Pancreas (tissue), 10 donors: ENCODE data around the gene DLL3. TPM values are rescaled to one million over a fixed set of nuclear protein-coding genes. Genes with fewer than 3 reads are reported as not detected.

Experiments used
- ATAC-seq, 4 donors: fragments of 200-7000 bp; cut with Tn5 transposase; one replicate each; pipeline versions ENCODE4 v1.8.0 to v1.9.1; 2020; ENCODE audit warnings: mild to moderate bottlenecking in 4 of 4, moderate library complexity in 4 of 4
- DNase-seq, 6 donors: peaks; one replicate each; pipeline ENCODE4 v3.0.0-alpha.2; 2020
- FAIRE-seq: peaks from 2 replicates; lab custom pipeline; 2012; peaks lifted over from hg19 to GRCh38; lab: Jason Lieb, UNC
- H3K27ac ChIP-seq, 4 donors: fragments of 200-600 bp; sonication (generic); 1 replicate in 3 of 4; 2 replicates in 1 of 4; pipeline versions ENCODE4 v1.5.0 to v1.8.0; 2020
- H3K27me3 ChIP-seq, 4 donors: fragments of 200-600 bp; one replicate each; pipeline ENCODE4 v1.8.0; 2021
- H3K36me3 ChIP-seq, 3 donors: fragments of 200-600 bp; sonication (generic) in 1 of 3; one replicate each; pipeline versions ENCODE4 v1.5.0 to v1.8.0; 2020 to 2021
- H3K4me1 ChIP-seq, 3 donors: fragments of 200-600 bp; one replicate each; pipeline ENCODE4 v1.8.0; 2021
- H3K4me3 ChIP-seq, 4 donors: fragments of 200-600 bp; sonication (generic) in 2 of 4; one replicate each; pipeline versions ENCODE4 v1.5.0 to v1.8.0; 2020 to 2021
- H3K9me3 ChIP-seq, 4 donors: fragments of 200-600 bp; one replicate each; pipeline ENCODE4 v1.8.0; 2021
- WGBS, 2 donors: extraction: QIAGEN DNeasy Blood & Tissue Kit; methylation state at CpG; one replicate each; pipeline ENCODE4 v1.1.7; 2013; 5-methylcytosine and 5-hydroxymethylcytosine counted together
- intact Hi-C, 3 donors: fragments of 100-400 bp; cut with DNase I; formaldehyde crosslinking; loops; one replicate each; pipeline versions ENCODE4 v1.11.1 to v1.14.2; 2022
- polyA plus RNA-seq, 2 donors: library from polyadenylated mRNA; stranded (reverse); fragments of 200-250 nt; gene quantifications; one replicate each; pipeline ENCODE4 v1.2.3, GENCODE V29; 2013
- total RNA-seq, 6 donors: library from RNA; stranded (reverse); fragmentation: NEBNext Ultra II Directional in 4 of 6; extraction: Animal tissue kit (Norgen Biotek cat#: 25700) in 4 of 6; gene quantifications; one replicate each; pipeline versions ENCODE4 v1.2.1 to v1.2.4, GENCODE V29; 2021 to 2023
- TF ChIP-seq, protein P1 (sequence below), 4 donors: fragments of 200-600 bp; sonication (generic) in 3 of 4; IDR thresholded peaks; one replicate each; pipeline versions ENCODE4 v1.5.0 to v1.8.0; 2021; ENCODE audit warnings: antibody characterized with exemption in 4 of 4
- donor health status: healthy with polysubstance abuse.
- donor health status: DM: no; HTN: no; CAD: no; lungs with moderate emphysema.
- donor health status: DM: no; HTN: no; CAD: no.
- donor health status: control.
- donor health status: control.
- donor health status: Bipolar disorder and iron deficiency.
- donor health status: DM: yes; HTN: yes; CAD: no.
- donor health status: DM: no; HTN: no; CAD: no.
- donor health status: DM: no; HTN: no; CAD: no.
- donor health status: DM: yes; HTN: yes; CAD: no.

The DLL3 gene
- total and polyA plus RNA-seq, 8 donors: 0.13 to 0.14 TPM; not detected in 6

DNA sequence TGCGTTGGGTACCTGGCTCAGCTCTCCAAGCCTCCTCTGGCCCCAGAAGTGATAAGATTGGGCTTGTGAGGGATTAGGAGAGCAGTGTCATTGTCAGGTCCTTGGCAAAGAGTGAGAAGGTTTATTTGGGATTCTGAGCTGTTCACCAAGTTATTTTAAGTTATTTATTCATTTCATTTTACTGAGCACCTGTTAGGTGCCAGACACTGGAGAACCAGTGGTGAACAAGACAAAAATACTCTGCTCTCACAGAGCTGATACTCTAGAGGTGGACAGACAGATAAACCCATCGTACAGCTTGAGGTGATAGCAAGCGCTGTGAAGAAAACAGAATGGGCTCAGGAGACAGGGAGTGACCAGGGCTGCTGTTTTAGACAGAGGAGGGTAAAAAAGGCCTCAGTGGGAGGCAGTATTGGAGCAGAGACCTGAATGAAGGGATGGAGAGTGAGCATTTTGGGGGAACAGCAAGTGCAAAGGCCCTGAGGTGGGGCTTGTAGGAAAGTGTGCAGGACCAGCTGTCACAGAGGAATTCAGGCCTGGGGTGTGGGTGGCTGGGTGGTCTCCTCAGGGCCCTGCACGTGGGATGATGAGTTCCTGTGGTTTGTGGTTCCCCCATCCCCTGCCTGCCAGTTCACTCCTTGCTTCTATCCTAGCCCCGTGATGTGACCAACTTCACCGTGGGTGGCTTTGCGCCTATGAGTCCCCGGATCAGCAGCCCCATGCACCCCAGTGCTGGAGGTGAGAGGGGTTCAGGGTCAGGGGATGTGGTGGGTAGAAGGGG is 26.8 kb upstream of the DLL3 start:
- no peak for ATAC-seq
- no peak overlapping the region for H3K4me3 ChIP-seq
- 89 to 90% methylated on average over 7 to 8 of the region's 8 CpGs for WGBS, 2 donors
- no peaks in the 10 kb centered on the region for H3K9me3 ChIP-seq
- TF ChIP-seq, protein P1, sequence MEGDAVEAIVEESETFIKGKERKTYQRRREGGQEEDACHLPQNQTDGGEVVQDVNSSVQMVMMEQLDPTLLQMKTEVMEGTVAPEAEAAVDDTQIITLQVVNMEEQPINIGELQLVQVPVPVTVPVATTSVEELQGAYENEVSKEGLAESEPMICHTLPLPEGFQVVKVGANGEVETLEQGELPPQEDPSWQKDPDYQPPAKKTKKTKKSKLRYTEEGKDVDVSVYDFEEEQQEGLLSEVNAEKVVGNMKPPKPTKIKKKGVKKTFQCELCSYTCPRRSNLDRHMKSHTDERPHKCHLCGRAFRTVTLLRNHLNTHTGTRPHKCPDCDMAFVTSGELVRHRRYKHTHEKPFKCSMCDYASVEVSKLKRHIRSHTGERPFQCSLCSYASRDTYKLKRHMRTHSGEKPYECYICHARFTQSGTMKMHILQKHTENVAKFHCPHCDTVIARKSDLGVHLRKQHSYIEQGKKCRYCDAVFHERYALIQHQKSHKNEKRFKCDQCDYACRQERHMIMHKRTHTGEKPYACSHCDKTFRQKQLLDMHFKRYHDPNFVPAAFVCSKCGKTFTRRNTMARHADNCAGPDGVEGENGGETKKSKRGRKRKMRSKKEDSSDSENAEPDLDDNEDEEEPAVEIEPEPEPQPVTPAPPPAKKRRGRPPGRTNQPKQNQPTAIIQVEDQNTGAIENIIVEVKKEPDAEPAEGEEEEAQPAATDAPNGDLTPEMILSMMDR (IDR thresholded peaks at IDR 0.05): no peak
- no peak for DNase-seq
- H3K27ac ChIP-seq: no peak overlapping the region
- intact Hi-C loops: no loop called here
- H3K36me3 ChIP-seq: peaks cover 4 to 84% (median 69%) of the 10 kb centered on the region in 3 donors
- FAIRE-seq: no peak
- no peaks in the 10 kb centered on the region for H3K4me1 ChIP-seq
- no peaks in the 10 kb centered on the region for H3K27me3 ChIP-seq

DNA sequence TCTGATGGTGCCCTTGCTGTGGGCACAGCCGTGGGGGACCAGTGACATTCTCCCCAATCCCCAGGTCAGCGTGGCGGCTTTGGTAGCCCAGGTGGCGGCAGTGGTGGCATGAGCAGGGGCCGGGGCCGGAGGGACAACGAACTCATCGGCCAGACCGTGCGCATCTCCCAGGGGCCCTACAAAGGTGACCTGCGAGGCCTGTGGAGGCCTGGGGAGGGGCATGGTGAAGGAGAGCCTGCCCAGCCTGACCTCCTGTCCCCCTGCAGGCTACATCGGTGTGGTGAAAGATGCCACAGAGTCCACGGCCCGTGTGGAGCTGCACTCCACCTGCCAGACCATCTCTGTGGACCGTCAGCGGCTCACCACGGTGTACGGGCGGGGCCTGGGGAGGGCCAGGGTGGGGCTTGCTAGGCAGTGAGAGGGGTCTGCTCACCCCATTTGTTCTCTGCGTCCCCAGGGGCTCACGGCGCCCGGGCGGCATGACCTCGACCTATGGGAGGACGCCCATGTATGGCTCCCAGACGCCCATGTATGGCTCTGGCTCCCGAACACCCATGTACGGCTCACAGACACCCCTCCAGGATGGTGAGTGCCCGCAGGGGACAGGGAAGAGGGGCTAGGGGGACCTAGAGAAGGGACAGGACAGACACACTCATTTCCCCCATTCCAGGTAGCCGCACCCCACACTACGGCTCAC is 25.9 kb upstream of the DLL3 start:
- FAIRE-seq (no peak), ATAC-seq (peak in 1 of 4 donors; percentile 8), DNase-seq (peak in 1 of 6 donors; percentile 75)
- intact Hi-C loops: no loop called here
- H3K27me3 ChIP-seq: no peaks in the 10 kb centered on the region
- H3K4me1 ChIP-seq: no peaks in the 10 kb centered on the region
- H3K4me3 ChIP-seq: no peak overlapping the region
- H3K27ac ChIP-seq: no peak overlapping the region
- TF ChIP-seq, protein P1 (IDR thresholded peaks at IDR 0.05): no peak
- peaks cover 4 to 76% (median 66%) of the 10 kb centered on the region in 3 donors for H3K36me3 ChIP-seq
- WGBS, 2 donors: 90 to 92% methylated on average over 32 of the region's 32 CpGs
- H3K9me3 ChIP-seq: no peaks in the 10 kb centered on the region

DNA sequence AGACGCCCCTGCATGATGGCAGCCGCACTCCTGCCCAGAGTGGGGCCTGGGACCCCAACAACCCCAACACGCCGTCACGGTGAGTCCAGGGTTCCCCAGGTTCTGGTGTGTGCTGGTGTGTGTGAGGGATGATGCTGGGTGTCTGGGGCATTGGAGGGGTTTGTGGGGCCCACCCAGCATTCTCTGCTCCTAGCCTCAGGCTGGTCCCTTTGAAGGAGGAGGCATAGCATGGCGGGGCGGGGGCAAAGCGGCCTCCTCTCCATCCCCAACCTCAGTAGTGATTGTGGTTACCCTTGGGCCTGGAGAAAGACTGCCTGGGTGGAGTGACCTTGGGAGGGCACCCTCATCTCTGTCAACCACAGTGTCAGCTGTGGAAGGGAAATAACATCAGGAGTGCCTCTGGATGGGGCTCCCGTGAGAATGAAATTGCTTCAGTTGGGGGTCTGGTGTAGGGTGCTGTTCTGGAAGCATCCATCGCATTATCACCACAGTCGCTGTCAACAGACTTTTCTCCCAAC is 25.2 kb upstream of the DLL3 start:
- DNase-seq: peak in 1 of 6 donors; percentile 16
- ATAC-seq: no peak
- no peak for FAIRE-seq
- intact Hi-C loops: no loop called here
- Histone ChIP-seq H3K27me3 (no peaks in the 10 kb centered on the region), H3K4me3 (no peak overlapping the region), H3K4me1 (no peaks in the 10 kb centered on the region), H3K36me3 (peaks cover 4 to 70% (median 60%) of the 10 kb centered on the region in 3 donors), H3K9me3 (no peaks in the 10 kb centered on the region), H3K27ac (no peak overlapping the region)
- WGBS, 2 donors: 84 to 88% methylated on average over 10 to 11 of the region's 11 CpGs
- TF ChIP-seq, protein P1 (IDR thresholded peaks at IDR 0.05): no peak

- ATAC-seq: peak; percentile 59 to 81 (median 73)
- TF ChIP-seq, protein P1 (IDR thresholded peaks at IDR 0.05): peak; percentile 30 to 67 (median 50)
- H3K36me3 ChIP-seq: peaks cover 4 to 63% (median 55%) of the 10 kb centered on the region in 3 donors
These were observed 24.6 kb upstream of the DLL3 start for GRCh38 chr19:39474139-39474620.

More at GRCh38 chr19:39474139-39474620, 24.6 kb upstream of the DLL3 start:
- Histone ChIP-seq H3K9me3 (no peaks in the 10 kb centered on the region), H3K27me3 (no peaks in the 10 kb centered on the region), H3K27ac (no peak overlapping the region), H3K4me1 (no peaks in the 10 kb centered on the region), H3K4me3 (no peak overlapping the region)
- intact Hi-C loops: no loop called here
- 53 to 55% methylated on average over 9 of the region's 9 CpGs for WGBS, 2 donors
- peak; percentile 30 to 84 (median 64) for DNase-seq
- FAIRE-seq: no peak
